Measurements from ENCODE around the gene PTOV1.

The PTOV1 gene

DNA sequence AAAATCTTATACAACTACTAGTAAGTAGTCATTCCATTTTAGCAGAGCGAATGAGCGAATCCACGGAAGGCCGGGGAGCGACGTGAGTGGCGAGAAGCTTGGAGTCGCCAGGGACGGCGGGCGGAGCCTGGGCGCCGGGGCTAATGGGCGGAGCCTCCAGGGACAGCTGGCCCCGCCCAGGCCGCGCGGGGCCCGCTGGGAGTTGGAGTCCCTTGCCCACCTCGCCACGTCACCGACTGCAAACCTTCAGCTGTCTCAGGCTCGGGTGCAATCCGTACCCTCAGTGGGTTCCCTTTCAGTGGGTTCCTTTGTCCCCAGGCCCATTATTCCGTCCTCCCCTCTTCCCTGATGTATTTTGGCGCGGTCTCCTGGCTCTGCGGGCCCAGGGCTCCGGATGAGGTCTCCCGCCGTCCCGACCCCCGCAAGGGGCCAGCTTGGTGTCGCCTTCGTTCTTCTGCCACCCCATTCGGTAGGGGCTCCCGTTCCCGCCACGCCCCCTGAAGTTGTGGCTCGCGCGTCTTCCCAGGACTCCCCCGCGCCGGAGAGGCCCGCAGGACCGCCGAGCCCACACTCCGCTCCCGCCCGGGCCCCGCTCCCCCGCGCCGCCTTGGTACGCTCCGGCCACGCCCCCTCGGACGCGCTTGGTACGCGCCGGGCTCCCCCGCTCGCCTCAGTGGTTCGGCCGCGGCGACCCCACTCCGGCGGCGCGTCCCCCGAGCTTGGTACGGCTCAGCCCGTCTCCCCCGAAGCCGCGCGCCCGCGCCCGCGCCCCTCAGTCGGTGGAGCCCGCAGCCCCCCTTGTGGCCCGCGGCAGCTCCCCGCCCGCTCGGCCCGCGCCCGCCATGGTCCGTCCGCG lies at the start of gene PTOV1:
Gene PTOV1, plus strand, starts transcription at position 673 of the 856 bp plus-strand sequence.
- FAIRE-seq (peak; percentile 80), DNase-seq (ENCODE audit: extremely low spot score, insufficient read length, low read depth) (peak; percentile 94)

DNA sequence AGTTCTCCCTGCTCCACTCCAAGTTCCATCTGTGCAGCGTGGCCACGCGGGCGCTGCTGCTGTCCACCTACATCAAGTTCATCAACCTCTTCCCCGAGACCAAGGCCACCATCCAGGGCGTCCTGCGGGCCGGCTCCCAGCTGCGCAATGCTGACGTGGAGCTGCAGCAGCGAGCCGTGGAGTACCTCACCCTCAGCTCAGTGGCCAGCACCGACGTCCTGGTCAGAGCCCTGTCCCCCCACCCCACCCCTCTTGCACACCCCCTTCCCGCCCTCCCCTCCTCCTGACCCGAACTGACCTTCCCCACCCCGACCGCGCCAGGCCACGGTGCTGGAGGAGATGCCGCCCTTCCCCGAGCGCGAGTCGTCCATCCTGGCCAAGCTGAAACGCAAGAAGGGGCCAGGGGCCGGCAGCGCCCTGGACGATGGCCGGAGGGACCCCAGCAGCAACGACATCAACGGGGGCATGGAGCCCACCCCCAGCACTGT lies 49.5 kb upstream of the PTOV1 start:
- FAIRE-seq (no peak), DNase-seq (ENCODE audit: extremely low spot score, insufficient read length, low read depth) (no peak)

DNA sequence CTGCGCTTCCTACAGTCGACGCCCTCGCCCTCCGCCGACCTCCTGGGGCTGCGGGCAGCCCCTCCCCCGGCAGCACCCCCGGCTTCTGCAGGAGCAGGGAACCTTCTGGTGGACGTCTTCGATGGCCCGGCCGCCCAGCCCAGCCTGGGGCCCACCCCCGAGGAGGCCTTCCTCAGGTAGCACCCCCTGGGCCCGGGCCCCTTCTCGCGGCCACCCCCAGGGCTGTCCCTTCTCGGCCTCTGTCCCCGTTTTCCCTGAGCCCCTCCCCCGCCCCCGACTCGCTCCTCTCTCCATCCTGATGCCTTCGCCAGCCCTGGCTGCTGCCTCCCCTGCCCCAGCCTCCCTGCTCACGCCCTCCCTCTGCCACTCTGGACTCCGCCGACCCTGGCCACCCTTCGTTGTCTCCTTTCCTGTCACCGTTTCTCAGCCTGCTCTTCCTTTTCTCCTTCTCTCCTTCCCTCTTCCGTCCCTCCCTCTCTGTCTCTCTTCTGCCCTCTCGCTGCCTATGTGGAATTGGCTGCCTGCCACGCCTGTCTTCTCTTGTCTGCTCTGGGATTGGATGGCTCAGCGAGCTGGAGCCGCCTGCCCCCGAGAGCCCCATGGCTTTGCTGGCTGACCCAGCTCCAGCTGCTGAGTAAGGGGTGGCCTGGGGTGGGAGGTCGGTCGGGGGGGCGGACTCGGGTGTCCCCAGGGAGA lies 48.8 kb upstream of the PTOV1 start:
- DNase-seq (ENCODE audit: extremely low spot score, insufficient read length, low read depth) (no peak), FAIRE-seq (no peak)

DNA sequence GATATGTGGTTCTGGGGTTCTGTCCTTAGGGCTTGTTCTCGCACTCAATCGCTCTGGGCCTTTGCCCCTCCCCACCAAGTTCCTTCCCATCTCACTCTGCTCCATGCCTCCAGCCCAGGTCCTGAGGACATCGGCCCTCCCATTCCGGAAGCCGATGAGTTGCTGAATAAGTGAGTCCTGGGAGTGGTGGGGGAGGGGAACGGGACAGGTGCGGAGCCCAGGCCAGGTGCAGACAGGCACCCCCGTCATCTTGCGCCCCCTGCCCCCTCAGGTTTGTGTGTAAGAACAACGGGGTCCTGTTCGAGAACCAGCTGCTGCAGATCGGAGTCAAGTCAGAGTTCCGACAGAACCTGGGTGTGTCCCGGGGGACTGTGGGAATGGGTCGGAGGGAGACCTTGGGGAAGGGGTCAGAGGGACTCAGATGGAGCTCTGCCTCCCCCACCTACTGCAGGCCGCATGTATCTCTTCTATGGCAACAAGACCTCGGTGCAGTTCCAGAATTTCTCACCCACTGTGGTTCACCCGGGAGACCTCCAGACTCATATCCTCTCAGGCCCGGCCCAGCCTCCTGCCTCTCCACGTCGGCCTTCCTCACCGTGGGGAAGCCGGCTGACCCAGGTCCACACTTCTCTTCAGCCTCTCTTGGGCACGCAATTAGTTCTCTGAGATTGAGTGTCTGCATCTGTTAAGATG lies 48.0 kb upstream of the PTOV1 start:
- no peak for DNase-seq (ENCODE audit: extremely low spot score, insufficient read length, low read depth)
- no peak for FAIRE-seq

DNA sequence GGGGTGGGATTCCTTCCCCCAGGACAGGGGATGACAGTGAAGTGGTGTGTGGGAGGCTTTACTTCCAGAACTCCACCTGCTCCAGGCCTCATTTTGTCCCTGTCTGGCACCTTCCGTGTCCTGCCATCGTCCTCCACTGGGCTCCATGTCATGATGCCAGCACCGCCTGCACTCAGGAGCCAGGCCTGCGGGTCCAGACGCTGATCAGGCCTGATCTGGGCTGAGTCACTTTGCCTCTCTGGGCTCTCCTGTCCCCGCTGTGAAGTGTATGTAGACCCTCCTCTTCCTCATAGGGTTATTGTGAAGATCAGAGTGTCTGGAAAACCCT lies 47.5 kb upstream of the PTOV1 start:
- no peak for FAIRE-seq

DNA sequence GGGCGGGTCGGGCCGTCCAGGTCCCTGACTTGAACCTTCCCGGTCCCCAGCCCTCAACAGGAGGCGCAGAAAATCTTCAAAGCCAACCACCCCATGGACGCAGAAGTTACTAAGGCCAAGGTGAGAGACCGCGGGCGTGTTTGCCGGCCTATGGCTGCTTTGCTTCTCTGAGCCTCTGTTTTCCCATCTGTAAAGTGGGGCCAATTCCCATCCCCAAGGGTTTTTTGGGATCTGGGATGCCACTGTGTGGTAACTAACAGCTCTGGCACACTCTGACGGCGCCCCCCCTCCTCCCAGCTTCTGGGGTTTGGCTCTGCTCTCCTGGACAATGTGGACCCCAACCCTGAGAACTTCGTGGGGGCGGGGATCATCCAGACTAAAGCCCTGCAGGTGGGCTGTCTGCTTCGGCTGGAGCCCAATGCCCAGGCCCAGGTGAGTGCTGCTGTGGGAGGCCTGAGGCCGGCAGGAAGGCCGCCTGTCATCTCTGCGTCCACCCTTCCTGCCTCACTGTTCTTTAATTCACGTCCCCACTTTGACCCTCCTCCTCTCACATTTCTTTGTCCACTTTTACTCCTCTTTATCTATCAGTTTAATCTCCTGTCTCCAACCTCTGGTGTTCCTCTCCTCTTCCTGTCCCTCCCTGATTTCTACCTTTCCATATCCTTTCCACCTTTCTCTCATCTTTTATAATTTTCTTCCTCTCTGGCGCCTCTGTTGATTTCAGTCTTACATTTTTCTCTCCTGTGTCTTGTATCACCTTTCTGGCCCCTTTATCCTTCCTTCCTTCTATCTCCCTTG lies 44.9 kb upstream of the PTOV1 start:
- DNase-seq (ENCODE audit: extremely low spot score, insufficient read length, low read depth) (no peak), FAIRE-seq (no peak)

More for the DNA sequence above, 47.5 kb upstream of the PTOV1 start:
- no peak for DNase-seq (ENCODE audit: extremely low spot score, insufficient read length, low read depth)

DNA sequence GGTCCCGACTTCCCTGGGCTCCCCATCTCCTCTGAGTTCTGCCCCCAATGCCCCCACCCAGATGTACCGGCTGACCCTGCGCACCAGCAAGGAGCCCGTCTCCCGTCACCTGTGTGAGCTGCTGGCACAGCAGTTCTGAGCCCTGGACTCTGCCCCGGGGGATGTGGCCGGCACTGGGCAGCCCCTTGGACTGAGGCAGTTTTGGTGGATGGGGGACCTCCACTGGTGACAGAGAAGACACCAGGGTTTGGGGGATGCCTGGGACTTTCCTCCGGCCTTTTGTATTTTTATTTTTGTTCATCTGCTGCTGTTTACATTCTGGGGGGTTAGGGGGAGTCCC lies 44.4 kb upstream of the PTOV1 start:
- no peak for DNase-seq (ENCODE audit: extremely low spot score, insufficient read length, low read depth)
- FAIRE-seq, result no peak

DNA sequence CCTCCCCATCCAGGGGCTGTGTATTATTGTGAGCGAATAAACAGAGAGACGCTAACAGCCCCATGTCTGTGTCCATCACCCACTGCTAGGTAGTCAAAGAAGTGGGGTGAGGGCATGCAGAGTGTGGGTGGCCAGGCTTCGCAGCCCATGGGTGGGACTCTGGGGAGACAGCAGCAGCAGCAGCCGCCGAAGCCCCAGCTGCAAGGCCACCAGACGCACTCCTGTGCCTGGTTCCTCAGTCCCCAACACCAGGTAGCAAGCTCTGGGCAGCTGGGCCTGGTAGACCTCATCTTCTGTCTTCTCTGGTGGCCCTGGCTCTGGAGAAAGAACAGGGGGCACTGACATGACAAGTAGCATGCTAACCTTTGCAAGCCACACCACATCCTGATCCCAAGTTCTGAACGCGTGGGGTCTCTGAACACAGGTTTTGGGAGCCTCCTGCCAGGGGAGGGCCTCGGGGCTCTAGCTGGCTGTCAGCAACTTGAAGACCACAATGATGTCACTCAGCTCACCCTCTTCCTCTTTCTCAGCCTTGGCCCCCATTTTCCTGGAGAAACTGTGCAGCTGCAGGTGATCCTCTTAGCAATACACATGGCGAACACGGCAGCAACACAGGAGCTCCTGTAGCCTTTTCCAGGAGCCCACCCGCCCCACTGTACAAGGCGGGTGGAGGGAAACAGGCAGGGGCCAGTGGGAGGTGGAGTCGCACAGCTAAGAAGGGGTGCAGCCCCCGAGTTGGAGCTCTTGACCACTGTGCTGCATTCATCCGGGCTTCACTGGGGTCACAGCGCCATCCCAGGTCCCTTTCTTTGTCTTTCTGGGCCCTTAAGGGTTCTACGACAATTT lies 43.7 kb upstream of the PTOV1 start:
- no peak for FAIRE-seq
- DNase-seq (ENCODE audit: extremely low spot score, insufficient read length, low read depth), result no peak

DNA sequence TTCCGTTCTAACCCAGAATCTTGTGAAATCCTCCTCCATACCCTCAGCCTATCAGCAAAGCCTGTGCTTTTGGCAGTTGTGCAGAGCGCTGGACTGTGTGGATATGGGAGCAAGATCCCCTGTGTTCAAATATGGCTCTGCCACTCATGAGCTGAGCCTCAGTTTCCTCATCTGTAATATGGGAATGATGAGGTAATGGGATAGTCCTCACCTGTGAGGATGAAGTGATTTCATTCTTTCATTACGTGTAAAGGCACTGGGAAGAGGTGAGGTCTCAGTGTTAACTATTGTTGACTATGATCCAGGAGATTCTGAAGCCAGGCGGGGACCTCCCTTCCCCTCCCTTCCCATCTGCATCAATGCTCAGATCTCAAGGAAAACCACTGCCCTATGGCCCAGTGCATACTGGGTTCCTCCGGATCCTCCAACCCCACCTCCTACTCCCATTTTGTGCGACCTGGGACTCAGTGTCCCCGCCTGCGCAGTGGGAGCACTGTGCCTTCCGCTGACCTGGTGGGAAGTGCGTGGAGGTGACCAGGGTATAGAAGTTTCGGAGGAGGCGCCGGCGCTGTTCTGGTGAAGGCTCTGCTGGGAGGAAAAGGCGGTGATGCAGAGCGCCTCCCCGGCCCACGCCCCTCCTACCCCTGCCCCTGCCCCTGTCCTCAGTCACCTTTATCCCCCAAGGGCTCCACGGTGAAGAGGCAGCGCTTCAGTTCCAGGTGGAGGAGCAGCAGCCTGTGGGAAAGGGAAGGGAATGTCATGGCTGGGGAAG lies 42.9 kb upstream of the PTOV1 start:
- DNase-seq (ENCODE audit: extremely low spot score, insufficient read length, low read depth), result no peak
- no peak for FAIRE-seq

DNA sequence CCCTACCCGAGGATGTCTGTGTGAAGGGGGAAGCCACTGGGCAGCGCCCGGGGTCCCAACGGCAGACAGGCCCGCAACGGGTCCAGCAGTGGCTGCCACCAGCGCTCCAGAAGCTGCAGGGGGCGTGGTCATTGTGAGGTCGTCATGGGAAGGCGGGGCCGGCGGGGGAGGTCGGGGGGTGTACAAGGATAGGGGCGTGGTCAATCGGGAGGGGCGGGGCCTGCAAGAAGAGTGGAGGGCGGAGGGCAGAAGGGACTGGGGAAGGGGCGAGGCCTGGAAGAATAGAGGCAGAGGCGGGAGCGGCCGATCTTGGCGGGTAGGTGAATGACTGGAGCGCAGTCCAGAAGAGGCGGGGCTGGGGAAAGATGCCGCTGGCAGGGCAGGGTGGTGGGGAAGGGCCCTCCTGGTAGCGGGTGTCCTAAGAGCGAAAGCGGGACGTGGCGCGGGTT lies 42.2 kb upstream of the PTOV1 start:
- FAIRE-seq (peak; percentile 58), DNase-seq (ENCODE audit: extremely low spot score, insufficient read length, low read depth) (peak; percentile 71)

DNA sequence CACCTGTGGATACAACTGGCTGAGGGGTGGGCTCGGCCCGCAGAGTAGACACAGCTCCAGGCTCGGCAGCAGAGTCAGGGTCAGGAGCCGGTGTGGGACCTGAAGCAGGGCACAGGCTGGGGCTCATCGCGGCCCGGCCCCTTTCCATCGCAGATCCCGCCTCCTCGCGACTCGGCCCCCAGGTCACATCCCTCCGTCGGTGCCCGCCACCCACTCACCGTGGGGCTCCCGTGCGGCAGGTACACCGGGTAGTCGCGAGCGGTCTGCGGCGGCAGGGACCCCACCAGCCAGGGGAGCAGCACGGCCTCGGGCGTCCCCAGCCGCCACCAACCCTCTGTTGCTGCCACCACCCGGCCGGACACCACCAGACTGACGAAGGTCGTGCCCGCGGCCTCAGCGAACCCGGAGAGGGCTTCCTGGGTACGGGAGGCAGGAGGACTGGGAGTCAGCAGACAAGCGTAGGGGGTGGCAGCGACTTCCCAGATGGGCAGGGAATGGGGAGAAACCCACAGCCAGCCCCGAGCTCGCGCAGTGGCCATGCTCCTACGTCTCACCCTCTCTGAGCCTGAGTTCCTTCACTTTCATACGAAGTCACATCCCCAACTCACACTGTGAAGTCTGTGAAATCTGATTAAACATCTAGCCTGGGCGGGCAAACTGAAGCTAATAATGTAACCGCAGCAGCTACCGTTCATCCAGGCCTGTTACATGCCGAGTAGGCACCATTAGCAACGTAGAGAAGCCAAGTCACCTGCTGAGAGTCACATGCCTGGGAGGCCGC lies 41.6 kb upstream of the PTOV1 start:
- FAIRE-seq (no peak), DNase-seq (ENCODE audit: extremely low spot score, insufficient read length, low read depth) (no peak)

DNA sequence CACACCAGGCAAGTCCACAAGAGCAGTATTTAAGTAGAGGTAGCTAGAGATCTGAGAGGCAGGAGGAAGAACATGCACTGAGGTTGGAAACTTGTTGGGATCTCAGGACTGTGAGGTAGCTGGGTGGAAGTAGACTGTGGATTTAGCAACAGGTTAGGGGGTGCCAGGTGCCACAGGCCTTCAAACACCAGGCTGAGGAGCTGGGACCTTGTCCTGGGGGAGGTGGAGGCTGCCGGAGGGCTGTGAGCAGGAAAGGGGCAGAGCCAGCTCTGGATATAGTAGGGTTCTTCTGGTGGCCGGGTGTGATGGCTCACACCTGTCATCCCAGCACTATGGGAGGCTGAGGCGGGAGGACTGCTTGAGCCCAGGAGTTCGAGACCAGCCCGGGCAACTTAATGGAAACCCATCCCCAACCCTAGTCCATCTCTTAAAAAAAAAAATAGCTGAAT lies 41.0 kb upstream of the PTOV1 start:
- DNase-seq (ENCODE audit: extremely low spot score, insufficient read length, low read depth) (no peak), FAIRE-seq (no peak)

DNA sequence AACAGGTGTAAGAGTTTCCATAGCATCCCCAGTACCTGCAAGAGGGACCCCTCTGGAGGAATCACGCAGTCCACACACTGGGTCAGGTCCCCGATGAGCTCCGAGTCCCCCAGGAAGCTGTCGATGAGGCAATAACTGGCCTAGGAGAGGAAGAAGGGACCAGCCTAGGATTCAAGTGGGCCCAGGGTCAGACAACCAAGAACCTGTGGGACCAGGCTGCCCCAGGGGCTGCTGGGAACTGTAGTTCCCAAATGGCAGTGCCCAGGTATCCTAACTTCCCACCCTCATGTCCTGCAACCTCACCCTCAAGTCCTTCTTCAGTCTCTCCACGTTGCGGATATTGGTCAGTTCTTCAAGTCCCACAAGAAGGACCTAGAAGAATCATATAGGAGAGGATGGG lies 39.6 kb upstream of the PTOV1 start:
- no peak for DNase-seq (ENCODE audit: extremely low spot score, insufficient read length, low read depth)
- no peak for FAIRE-seq

DNA sequence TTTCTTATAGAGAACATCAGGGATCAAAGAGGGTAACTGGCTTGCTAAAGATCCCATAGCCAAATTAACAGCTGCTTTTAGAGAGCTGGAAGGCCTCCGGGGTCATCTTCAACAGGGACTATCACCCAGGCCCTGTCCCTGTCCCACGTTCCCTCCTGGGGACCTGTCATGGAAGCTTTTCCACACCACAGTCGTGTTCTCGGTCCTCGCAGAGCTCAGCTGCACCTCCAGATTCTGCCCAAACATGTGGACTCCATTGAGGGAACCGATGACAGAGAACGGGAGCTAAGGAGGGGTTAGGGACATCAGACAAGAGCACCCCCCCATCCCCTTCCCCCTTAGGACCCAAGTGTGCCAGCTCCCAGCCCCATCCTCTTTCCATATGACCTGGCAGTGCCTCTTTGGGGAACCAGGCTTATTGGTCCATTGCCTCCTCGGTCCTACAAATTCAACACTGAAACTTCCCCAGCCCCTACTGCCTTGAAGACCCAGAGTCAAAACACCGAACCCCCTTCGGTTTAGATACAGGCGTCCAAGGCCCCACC lies 38.4 kb upstream of the PTOV1 start:
- FAIRE-seq (no peak), DNase-seq (ENCODE audit: extremely low spot score, insufficient read length, low read depth) (no peak)

DNA sequence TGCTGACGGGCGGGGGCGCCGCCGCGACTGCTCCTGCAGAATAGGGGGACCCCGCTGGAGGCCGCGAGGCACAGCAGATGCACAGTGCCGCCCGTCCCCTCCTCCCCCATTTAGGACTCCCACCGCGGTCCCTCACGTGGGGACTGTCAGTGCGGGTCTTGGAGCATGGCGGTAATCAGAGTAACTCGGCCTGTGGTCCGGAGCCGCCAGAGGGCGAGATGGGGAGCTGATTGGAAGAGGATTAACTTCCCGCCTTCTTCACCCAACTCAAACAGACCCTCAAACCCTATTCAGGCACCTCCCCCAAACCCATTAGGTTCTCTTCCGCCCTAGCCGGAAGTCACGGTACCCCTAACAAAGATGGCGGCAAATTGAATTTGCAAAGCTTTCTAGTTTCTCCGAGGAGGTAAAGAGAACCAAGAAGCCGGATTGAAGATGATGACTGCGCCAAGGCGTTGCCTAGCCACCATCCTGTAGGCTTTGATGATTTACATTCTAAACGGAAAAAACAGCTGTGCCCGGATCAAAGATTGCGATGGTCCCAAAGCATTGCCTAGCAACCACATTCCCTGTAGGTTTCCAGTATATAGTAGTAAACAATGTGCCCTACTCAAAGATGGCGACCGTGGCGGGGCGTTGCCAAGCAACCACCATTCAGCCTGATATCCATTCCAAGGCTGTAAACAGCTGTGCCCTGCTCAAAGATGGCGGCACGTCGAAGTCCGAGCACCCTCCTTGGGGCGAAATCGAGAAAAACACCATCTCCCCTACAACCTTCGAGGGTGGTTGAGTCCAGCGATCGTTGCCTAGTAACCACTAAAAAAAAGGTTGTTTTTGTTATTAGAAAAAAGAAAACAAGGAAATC lies 37.7 kb upstream of the PTOV1 start, which contains the start of gene FUZ:
Gene FUZ, minus strand, starts transcription at position 296 of the 865 bp plus-strand sequence. Its CDS starts 186 bp downstream, at position 110.
- DNase-seq (ENCODE audit: extremely low spot score, insufficient read length, low read depth) (peak; percentile 78), FAIRE-seq (peak; percentile 97)

DNA sequence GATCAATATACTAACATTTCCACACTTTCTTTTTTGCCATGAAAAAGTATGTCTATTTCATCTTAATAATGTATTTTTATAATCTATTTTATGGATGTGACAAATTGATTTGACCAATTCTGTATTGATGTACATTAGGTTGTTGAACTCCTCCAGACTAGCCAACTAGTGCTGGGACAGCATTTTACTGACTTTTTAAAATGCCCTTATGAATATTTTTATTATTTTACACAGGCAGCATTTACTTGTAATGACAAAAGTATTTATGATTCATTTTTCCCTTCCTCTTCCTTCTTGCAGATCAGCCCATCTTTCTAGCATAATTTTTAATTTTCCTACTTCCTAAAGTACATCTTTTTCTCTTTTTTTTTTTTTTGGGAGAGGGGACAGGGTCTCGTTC lies 36.9 kb upstream of the PTOV1 start:
- DNase-seq (ENCODE audit: extremely low spot score, insufficient read length, low read depth), result no peak
- FAIRE-seq, result no peak

Measured in GM18507 (cell line).